ENCODE results near the gene ATG4B.

Gene ATG4B

DNA sequence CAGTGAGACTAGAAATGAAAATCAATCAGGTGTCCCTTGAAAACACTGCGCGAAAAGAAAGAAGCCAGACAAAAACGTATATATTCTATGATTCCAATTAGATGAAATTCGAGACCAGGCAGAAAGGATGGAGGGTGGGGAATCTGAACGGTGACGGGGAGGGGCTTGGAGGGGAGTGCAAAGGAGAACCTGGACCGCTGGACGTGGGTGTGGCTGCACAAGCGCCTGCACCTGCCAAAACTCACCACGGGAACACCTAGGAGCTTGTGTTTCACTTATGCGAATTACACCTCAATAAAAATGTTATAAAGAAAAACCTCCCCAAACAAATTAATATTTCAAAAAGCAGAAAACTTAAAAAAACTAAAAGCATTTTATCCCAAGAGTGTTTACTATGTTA lies 22.5 kb upstream of the ATG4B start:
- Histone ChIP-seq H3K9ac (ENCODE audit: insufficient read length, low read depth) (no peak overlapping the region), H3K27me3 (ENCODE audit: insufficient read depth, insufficient read length) (no peaks in the 10 kb centered on the region), H3K36me3 (ENCODE audit: insufficient read depth, insufficient read length, low read length) (peaks cover 47% of the 10 kb centered on the region), H3K4me3 (ENCODE audit: insufficient read length, low read depth) (no peak overlapping the region), H3K9me3 (ENCODE audit: insufficient read depth, low read length) (no peaks in the 10 kb centered on the region), H3K4me1 (ENCODE audit: insufficient read depth, insufficient read length) (peaks cover 3% of the 10 kb centered on the region)
- no peak for DNase-seq (ENCODE audit: low read depth, low spot score)
- TF ChIP-seq SUZ12 (IDR thresholded peaks at IDR 0.05; ENCODE audit: extremely low read depth, insufficient read depth, insufficient read length) (no peak), YY1 (IDR thresholded peaks at IDR 0.05; ENCODE audit: insufficient read depth, insufficient read length) (no peak), ZNF274 (IDR thresholded peaks at IDR 0.05; ENCODE audit: low read depth, low read length) (no peak)

DNA sequence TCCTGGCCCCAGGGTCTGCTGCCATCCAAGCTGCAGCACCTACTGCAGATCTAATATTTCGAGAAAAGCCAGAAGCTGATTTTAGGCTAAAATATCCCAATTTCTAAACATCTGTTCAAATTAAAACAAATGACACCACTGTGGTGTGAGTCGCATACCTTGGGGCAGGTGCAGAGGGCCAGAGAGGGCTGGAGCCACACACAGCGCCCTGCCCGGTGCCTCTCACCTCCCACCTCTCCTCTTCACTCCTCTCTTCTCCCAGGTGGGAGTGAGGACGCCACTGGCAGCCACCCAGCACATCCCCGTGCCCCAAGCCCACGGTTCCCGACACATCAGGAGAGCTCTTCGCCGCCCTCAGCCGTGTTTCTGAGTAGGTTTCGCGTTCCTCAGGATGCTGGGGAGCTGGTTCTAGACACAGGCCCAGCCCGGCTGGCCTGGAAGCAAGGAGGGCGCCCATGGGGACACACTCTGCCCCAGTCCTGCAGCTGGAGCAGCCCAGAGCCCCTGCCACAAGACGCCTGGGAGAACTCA lies 21.9 kb upstream of the ATG4B start:
- peaks cover 52% of the 10 kb centered on the region for H3K36me3 ChIP-seq (ENCODE audit: insufficient read depth, insufficient read length, low read length)
- H3K4me1 ChIP-seq (ENCODE audit: insufficient read depth, insufficient read length), result peaks cover 3% of the 10 kb centered on the region
- H3K4me3 ChIP-seq (ENCODE audit: insufficient read length, low read depth), result no peak overlapping the region
- DNase-seq (ENCODE audit: low read depth, low spot score), result no peak
- no peaks in the 10 kb centered on the region for H3K27me3 ChIP-seq (ENCODE audit: insufficient read depth, insufficient read length)
- no peaks in the 10 kb centered on the region for H3K9me3 ChIP-seq (ENCODE audit: insufficient read depth, low read length)
- TF ChIP-seq ZNF274 (IDR thresholded peaks at IDR 0.05; ENCODE audit: low read depth, low read length) (no peak), YY1 (IDR thresholded peaks at IDR 0.05; ENCODE audit: insufficient read depth, insufficient read length) (no peak), SUZ12 (IDR thresholded peaks at IDR 0.05; ENCODE audit: extremely low read depth, insufficient read depth, insufficient read length) (no peak)
- no peak overlapping the region for H3K9ac ChIP-seq (ENCODE audit: insufficient read length, low read depth)

DNA sequence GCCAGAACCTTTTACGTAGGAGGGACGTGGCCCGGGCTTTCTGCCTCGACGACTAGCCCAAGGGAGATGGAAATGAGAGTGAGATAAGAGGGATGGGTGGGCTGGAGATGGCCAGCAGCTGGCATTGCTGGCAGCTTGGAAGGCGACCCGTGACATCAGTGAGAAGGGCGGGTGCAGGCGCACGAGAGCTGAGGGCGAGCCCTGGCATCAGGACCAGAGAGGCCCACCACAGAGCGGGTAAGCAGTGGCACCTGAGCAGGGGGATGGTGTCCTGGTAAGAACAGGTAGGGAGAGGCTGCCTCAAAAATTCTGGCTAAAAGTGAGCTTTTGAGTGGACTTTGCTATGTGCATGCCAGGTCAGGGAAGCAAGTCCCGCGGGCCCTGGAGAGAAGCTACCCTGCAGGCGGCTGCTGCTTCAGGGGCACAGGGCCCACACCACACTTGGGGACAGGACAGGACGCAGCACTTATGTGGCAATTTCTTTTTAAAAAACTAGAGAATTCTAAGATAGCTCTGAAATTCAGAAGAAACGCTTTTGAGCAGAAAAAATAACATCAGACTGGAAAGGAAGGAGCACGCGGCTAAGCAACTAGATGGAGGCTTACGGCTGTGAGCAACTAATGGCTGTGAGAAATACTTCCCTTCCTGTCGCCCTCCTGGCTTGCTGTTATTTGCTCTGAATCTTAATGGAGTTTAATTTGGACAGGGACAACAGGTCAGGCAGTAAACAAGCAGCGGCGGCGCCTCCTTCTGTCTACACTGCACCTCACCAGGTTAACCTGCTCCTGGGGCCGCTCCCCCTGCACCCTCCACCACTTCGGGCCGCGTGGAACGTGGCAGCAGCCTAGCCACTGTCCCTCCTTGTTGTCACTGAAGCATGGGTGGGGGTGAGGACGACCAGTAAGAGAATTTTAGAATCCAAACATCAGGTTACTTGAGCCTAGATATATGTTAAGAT lies 21.0 kb upstream of the ATG4B start:
- Histone ChIP-seq H3K9me3 (ENCODE audit: insufficient read depth, low read length) (no peaks in the 10 kb centered on the region), H3K9ac (ENCODE audit: insufficient read length, low read depth) (no peak overlapping the region), H3K27me3 (ENCODE audit: insufficient read depth, insufficient read length) (no peaks in the 10 kb centered on the region), H3K4me1 (ENCODE audit: insufficient read depth, insufficient read length) (no peaks in the 10 kb centered on the region), H3K4me3 (ENCODE audit: insufficient read length, low read depth) (no peak overlapping the region), H3K36me3 (ENCODE audit: insufficient read depth, insufficient read length, low read length) (peaks cover 54% of the 10 kb centered on the region)
- TF ChIP-seq SUZ12 (IDR thresholded peaks at IDR 0.05; ENCODE audit: extremely low read depth, insufficient read depth, insufficient read length), result no peak
- no peak for TF ChIP-seq YY1 (IDR thresholded peaks at IDR 0.05; ENCODE audit: insufficient read depth, insufficient read length)
- TF ChIP-seq ZNF274 (IDR thresholded peaks at IDR 0.05; ENCODE audit: low read depth, low read length), result no peak
- no peak for DNase-seq (ENCODE audit: low read depth, low spot score)

DNA sequence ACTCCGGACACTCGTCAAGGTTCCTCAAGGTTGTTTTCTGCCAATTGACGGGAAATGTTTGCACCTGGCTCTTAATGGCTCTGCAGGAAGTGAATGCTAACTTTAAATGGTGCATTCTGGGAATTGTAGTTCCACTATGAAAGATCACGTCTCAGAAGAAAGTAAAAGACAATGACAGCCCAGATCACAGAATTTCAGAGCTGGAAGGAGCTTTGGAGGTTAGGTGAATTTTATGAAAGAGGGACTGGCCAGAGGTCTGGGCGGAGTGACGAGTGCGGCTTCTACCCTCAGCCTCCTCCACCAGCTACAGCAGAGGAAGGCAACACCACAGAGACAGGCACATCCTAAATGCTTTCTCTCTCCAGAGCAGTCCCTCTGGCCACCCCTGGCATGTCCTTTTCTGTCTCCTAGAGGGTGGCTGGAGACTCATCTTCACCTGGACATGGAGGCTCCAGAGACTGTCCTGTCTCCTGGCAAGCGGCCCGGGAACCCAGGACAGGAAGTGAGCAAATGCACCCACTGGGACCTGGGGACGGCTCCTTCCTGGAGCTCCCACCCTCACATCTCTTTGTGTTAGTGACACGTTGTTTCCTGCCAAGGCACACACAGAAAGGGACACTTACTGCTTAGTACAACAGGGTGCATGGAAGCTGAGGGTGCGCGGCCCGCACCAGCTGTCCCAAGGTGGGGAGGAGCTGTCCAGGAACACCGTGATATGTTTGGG lies 19.9 kb upstream of the ATG4B start:
- no peak for DNase-seq (ENCODE audit: low read depth, low spot score)
- H3K4me1 ChIP-seq (ENCODE audit: insufficient read depth, insufficient read length), result no peaks in the 10 kb centered on the region
- H3K4me3 ChIP-seq (ENCODE audit: insufficient read length, low read depth), result no peak overlapping the region
- TF ChIP-seq ZNF274 (IDR thresholded peaks at IDR 0.05; ENCODE audit: low read depth, low read length) (no peak), YY1 (IDR thresholded peaks at IDR 0.05; ENCODE audit: insufficient read depth, insufficient read length) (no peak), SUZ12 (IDR thresholded peaks at IDR 0.05; ENCODE audit: extremely low read depth, insufficient read depth, insufficient read length) (no peak)
- H3K9me3 ChIP-seq (ENCODE audit: insufficient read depth, low read length), result no peaks in the 10 kb centered on the region
- H3K9ac ChIP-seq (ENCODE audit: insufficient read length, low read depth), result no peak overlapping the region
- peaks cover 52% of the 10 kb centered on the region for H3K36me3 ChIP-seq (ENCODE audit: insufficient read depth, insufficient read length, low read length)
- H3K27me3 ChIP-seq (ENCODE audit: insufficient read depth, insufficient read length), result no peaks in the 10 kb centered on the region

DNA sequence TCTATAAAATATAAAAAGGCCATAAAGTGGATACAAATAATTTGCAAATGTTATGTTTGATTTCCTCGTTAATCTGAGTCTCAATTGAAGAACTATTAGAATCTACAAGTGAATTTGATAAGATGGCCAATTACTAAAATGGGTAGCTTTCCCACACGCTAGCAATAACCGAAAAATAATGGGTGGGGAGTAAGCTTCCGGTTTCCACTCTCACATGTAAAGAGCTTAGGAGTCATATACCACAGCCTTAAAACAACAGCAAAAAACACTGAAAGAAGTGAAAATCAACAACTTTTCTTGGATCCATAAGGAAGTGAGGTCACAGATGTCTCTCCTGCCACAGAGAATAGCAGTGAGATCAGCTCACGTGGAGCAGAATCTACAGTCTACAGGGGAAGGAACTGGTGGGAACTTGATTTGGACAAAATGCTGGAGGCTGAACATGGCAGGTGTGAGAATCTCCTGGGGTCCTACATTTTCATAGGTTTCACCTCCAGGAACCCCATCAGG lies 19.1 kb upstream of the ATG4B start:
- DNase-seq (ENCODE audit: low read depth, low spot score), result no peak
- H3K4me3 ChIP-seq (ENCODE audit: insufficient read length, low read depth), result no peak overlapping the region
- peaks cover 51% of the 10 kb centered on the region for H3K36me3 ChIP-seq (ENCODE audit: insufficient read depth, insufficient read length, low read length)
- H3K27me3 ChIP-seq (ENCODE audit: insufficient read depth, insufficient read length), result no peaks in the 10 kb centered on the region
- H3K9me3 ChIP-seq (ENCODE audit: insufficient read depth, low read length), result no peaks in the 10 kb centered on the region
- TF ChIP-seq SUZ12 (IDR thresholded peaks at IDR 0.05; ENCODE audit: extremely low read depth, insufficient read depth, insufficient read length) (no peak), ZNF274 (IDR thresholded peaks at IDR 0.05; ENCODE audit: low read depth, low read length) (no peak), YY1 (IDR thresholded peaks at IDR 0.05; ENCODE audit: insufficient read depth, insufficient read length) (no peak)
- H3K9ac ChIP-seq (ENCODE audit: insufficient read length, low read depth), result no peak overlapping the region
- H3K4me1 ChIP-seq (ENCODE audit: insufficient read depth, insufficient read length), result no peaks in the 10 kb centered on the region

DNA sequence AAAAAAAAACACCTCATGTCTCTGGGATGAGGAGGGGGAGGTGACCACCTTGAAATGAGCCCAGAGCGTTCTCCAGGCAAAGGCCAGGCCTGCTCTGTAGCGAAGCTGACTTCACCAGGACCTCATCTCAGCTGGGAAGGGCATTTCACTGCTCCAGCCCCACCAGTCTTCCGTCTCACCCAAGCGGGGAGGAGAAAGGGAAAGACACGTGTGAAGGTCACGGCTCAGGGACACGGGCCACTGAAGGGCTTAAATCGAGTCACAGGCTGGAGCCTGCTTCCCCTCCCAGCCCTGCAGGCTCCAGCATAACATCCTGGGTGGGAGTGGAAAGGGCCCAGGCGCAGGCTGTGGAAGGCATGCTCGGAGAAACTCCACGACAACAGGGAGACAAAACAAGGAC lies 18.7 kb upstream of the ATG4B start:
- Histone ChIP-seq H3K9ac (ENCODE audit: insufficient read length, low read depth) (no peak overlapping the region), H3K4me1 (ENCODE audit: insufficient read depth, insufficient read length) (peaks cover 1% of the 10 kb centered on the region), H3K4me3 (ENCODE audit: insufficient read length, low read depth) (no peak overlapping the region), H3K9me3 (ENCODE audit: insufficient read depth, low read length) (no peaks in the 10 kb centered on the region), H3K27me3 (ENCODE audit: insufficient read depth, insufficient read length) (no peaks in the 10 kb centered on the region), H3K36me3 (ENCODE audit: insufficient read depth, insufficient read length, low read length) (peaks cover 53% of the 10 kb centered on the region)
- no peak for DNase-seq (ENCODE audit: low read depth, low spot score)
- TF ChIP-seq ZNF274 (IDR thresholded peaks at IDR 0.05; ENCODE audit: low read depth, low read length), result no peak
- no peak for TF ChIP-seq SUZ12 (IDR thresholded peaks at IDR 0.05; ENCODE audit: extremely low read depth, insufficient read depth, insufficient read length)
- TF ChIP-seq YY1 (IDR thresholded peaks at IDR 0.05; ENCODE audit: insufficient read depth, insufficient read length), result no peak
